GM19328 (cell line): ENCODE results near the gene GMDS.

ENCODE experiments used
- ATAC-seq: cut with Tn5 transposase; IDR thresholded peaks from one replicate; pipeline ENCODE4 v1.9.1; 2021; ENCODE audit warnings: mild to moderate bottlenecking, moderate library complexity; ENCODE audit not compliant: unreplicated experiment

Gene GMDS

GRCh38 chr6:2007165-2007564, 238.2 kb downstream of the GMDS start:
- ATAC-seq = no peak

GRCh38 chr6:2004888-2005287, 240.5 kb downstream of the GMDS start:
- no peak for ATAC-seq

- no peak for ATAC-seq
Observed at GRCh38 chr6:2000962-2001361, 244.4 kb downstream of the GMDS start.

- no peak for ATAC-seq
Observed at GRCh38 chr6:1997702-1998101, 247.7 kb downstream of the GMDS start.

- ATAC-seq = no peak
Observed at GRCh38 chr6:1995636-1996035, 249.8 kb downstream of the GMDS start.

- ATAC-seq = no peak
Observed at GRCh38 chr6:1993042-1993441, 252.4 kb downstream of the GMDS start.

- no peak for ATAC-seq
Observed at GRCh38 chr6:1991332-1991878, 254.0 kb downstream of the GMDS start.

- no peak for ATAC-seq
Observed at GRCh38 chr6:1988843-1989242, 256.6 kb downstream of the GMDS start.

- ATAC-seq = no peak
Observed at GRCh38 chr6:1987640-1988039, 257.8 kb downstream of the GMDS start.

- no peak for ATAC-seq
Observed at GRCh38 chr6:1986454-1987243, 258.8 kb downstream of the GMDS start.

GRCh38 chr6:1984346-1984994, 260.9 kb downstream of the GMDS start:
- ATAC-seq = no peak

GRCh38 chr6:1983850-1984249, 261.6 kb downstream of the GMDS start:
- ATAC-seq = no peak

GRCh38 chr6:1972962-1973361, 272.4 kb downstream of the GMDS start:
- no peak for ATAC-seq

GRCh38 chr6:1971612-1972011, 273.8 kb downstream of the GMDS start:
- ATAC-seq = no peak

GRCh38 chr6:1970151-1970561, 275.2 kb downstream of the GMDS start:
- no peak for ATAC-seq

GRCh38 chr6:1966713-1967112, 278.7 kb downstream of the GMDS start:
- ATAC-seq = no peak

- ATAC-seq = no peak
Observed at GRCh38 chr6:1965596-1966224, 279.7 kb downstream of the GMDS start.

GRCh38 chr6:1963596-1963995, 281.8 kb downstream of the GMDS start:
- no peak for ATAC-seq

- ATAC-seq = no peak
Observed at GRCh38 chr6:1962201-1962600, 283.2 kb downstream of the GMDS start.

- ATAC-seq = no peak
Observed at GRCh38 chr6:1960486-1961142, 284.8 kb downstream of the GMDS start.

- no peak for ATAC-seq
Observed at GRCh38 chr6:1958257-1958656, 287.1 kb downstream of the GMDS start.
